HepG2 (cell line): ENCODE results near the gene DENND4A. TPM values are rescaled to one million over a fixed set of nuclear protein-coding genes. Genes with fewer than 3 reads are reported as not detected.
"Not testable (repeated sequence)": the region's sequence is repeated elsewhere in the genome, so short reads cannot be mapped to it uniquely, and the experiment has no call there.

Experiments used
- ATAC-seq: fragments of 200-7000 bp; cut with Tn5 transposase; 3 replicates; pipeline ENCODE4 v1.9.1; 2020; ENCODE audit warnings: mild to moderate bottlenecking, moderate library complexity
- BruUV-seq: library from RNA; stranded (reverse); fragments of 400-500 nt; replicated peaks from 2 replicates; lab custom pipeline; 2021; lab: Mats Ljungman, UMichigan
- CTCF ChIA-PET: fragments of 300-600 bp; formaldehyde crosslinking; extraction: SDS; loops from one replicate; lab custom pipeline; 2021; ENCODE audit warnings: low total read pairs, inconsistent platforms, low intra/inter-chr PET ratio; lab: Yijun Ruan, JAX
- POLR2A ChIA-PET: fragments of 350-600 bp; sonication (Branson Sonifier 250); formaldehyde crosslinking; loops from one replicate; lab custom pipeline; 2020; ENCODE audit warnings: antibody characterized with exemption, inconsistent platforms; lab: Yijun Ruan, JAX
- DNase-seq: peaks from one replicate; pipeline ENCODE4 v3.0.0-alpha.2; 2015; ENCODE audit warnings: low spot score
- FAIRE-seq: peaks from 3 replicates; lab custom pipeline; 2011; peaks lifted over from hg19 to GRCh38; lab: Jason Lieb, UNC
- H2AFZ ChIP-seq: one replicate; pipeline ENCODE4 v1.6.1; 2011; ENCODE audit warnings: low read length, inconsistent platforms
- H3K27ac ChIP-seq: fragments of 300-600 bp; 3 replicates; pipeline ENCODE4 v1.8.0; 2011; ENCODE audit warnings: mixed run types, mild to moderate bottlenecking, mixed read lengths, low read length, inconsistent platforms; ENCODE audit not compliant: insufficient read depth; ENCODE audit errors: extremely low read length
- H3K27me3 ChIP-seq, 2 experiments: fragments of 200-600 bp in 1 of 2; 2 replicates in 1 of 2; 3 replicates in 1 of 2; pipeline versions ENCODE4 v1.6.0 to v1.8.0; 2011; ENCODE audit warnings: low read length in 2 of 2, mild to moderate bottlenecking in 2 of 2, moderate library complexity in 2 of 2, inconsistent platforms in 1 of 2; ENCODE audit not compliant: insufficient read depth in 2 of 2, control insufficient read depth in 1 of 2
- H3K36me3 ChIP-seq, 2 experiments: fragments of 200-600 bp in 1 of 2; replicated peaks in 1 of 2; 2 replicates in 1 of 2; 3 replicates in 1 of 2; pipeline versions ENCODE4 v1.5.1 to v1.8.0; 2011; ENCODE audit warnings: low read length in 2 of 2, inconsistent platforms in 1 of 2; ENCODE audit not compliant: insufficient read depth in 2 of 2, control insufficient read depth in 1 of 2
- H3K4me1 ChIP-seq: 2 replicates; pipeline ENCODE4 v1.5.1; 2012; ENCODE audit warnings: low read length, inconsistent platforms; ENCODE audit not compliant: insufficient read depth
- H3K4me2 ChIP-seq: 2 replicates; pipeline ENCODE4 v1.6.0; 2011; ENCODE audit warnings: low read depth, low read length, inconsistent platforms
- H3K4me3 ChIP-seq, 3 experiments: fragments of 200-600 bp in 1 of 3; sonication (generic), shearing (Covaris generic) in 1 of 3; replicated peaks in 1 of 3; 2 replicates each; pipeline ENCODE4 v1.5.1; 2011 to 2016; ENCODE audit warnings: low read length in 3 of 3, inconsistent platforms in 2 of 3, low read depth in 2 of 3, mild to moderate bottlenecking in 2 of 3, control low read depth in 1 of 3, mixed read lengths in 1 of 3; ENCODE audit not compliant: insufficient read depth in 1 of 3
- H3K79me2 ChIP-seq: one replicate; pipeline ENCODE4 v1.6.1; 2011; ENCODE audit warnings: low read length, inconsistent platforms; ENCODE audit not compliant: insufficient read depth
- H3K9ac ChIP-seq: 2 replicates; pipeline ENCODE4 v1.6.0; 2011; ENCODE audit warnings: mild to moderate bottlenecking, low read depth, low read length, inconsistent platforms; ENCODE audit not compliant: insufficient read depth
- H3K9me3 ChIP-seq: 2 replicates; pipeline ENCODE4 v1.5.1; 2012; ENCODE audit warnings: mild to moderate bottlenecking, low read length
- H4K20me1 ChIP-seq: 2 replicates; pipeline ENCODE4 v1.6.0; 2011; ENCODE audit warnings: inconsistent platforms, mild to moderate bottlenecking, low read length, moderate library complexity; ENCODE audit not compliant: insufficient read depth
- FOXM1 ChIP-seq: sonication (generic); formaldehyde crosslinking; IDR thresholded peaks from 2 replicates; pipeline ENCODE4 v1.5.0; 2020; ENCODE audit warnings: missing genetic modification reagents
- GTF3A ChIP-seq: sonication (generic); formaldehyde crosslinking; conservative IDR thresholded peaks from 2 replicates; pipeline ENCODE4 v1.4.0; 2020; ENCODE audit warnings: mild to moderate bottlenecking, missing genetic modification reagents
- RBM39 ChIP-seq: fragments of 200-400 bp; formaldehyde crosslinking; IDR thresholded peaks from one replicate; pipeline ENCODE4 v1.6.1; 2018; ENCODE audit warnings: antibody characterized with exemption, mild to moderate bottlenecking, low read depth, low read length; ENCODE audit not compliant: poor library complexity, severe bottlenecking
- TBX2 ChIP-seq: sonication (generic); formaldehyde crosslinking; IDR thresholded peaks from 2 replicates; pipeline ENCODE4 v1.5.0; 2020; ENCODE audit warnings: missing genetic modification reagents, mild to moderate bottlenecking, borderline replicate concordance
- ZNF607 ChIP-seq: sonication (generic); formaldehyde crosslinking; IDR thresholded peaks from 2 replicates; pipeline ENCODE4 v1.5.1; 2020; ENCODE audit warnings: missing genetic modification reagents, mild to moderate bottlenecking, borderline replicate concordance
- WGBS: methylation state at CpG from one replicate; pipeline ENCODE4 v1.1.6; 2017; ENCODE audit warnings: low lambda C conversion rate; 5-methylcytosine and 5-hydroxymethylcytosine counted together
- in situ Hi-C: cut with HindIII; loops from 2 replicates; pipeline ENCODE4 v1.10.0; 2017; ENCODE audit warnings: low pct_unique_long_range_greater_than_20kb; ENCODE audit not compliant: extremely low pct_ligation_motif_present
- intact Hi-C: fragments of 100-400 bp; cut with micrococcal nuclease; formaldehyde crosslinking; loops from one replicate; pipeline ENCODE4 v1.10.0; 2022; ENCODE audit not compliant: unreplicated experiment
- polyA plus RNA-seq, 8 experiments: library from polyadenylated mRNA; depleted of rRNA in 3 of 8; stranded (reverse) in 7 of 8; unstranded in 1 of 8; fragments of >200 nt; fragmentation: Illumina TruSeq in 4 of 8; extraction: Trizol in 4 of 8; gene quantifications; 2 replicates each; pipeline versions ENCODE4 v1.2.1 to v1.2.3, GENCODE V29; 2011 to 2016; ENCODE audit warnings: low read depth in 4 of 8, missing spikeins in 1 of 8, mixed read lengths in 1 of 8; ENCODE audit not compliant: insufficient read depth in 1 of 8
- total RNA-seq, 5 experiments: library from RNA; depleted of rRNA; stranded (reverse); fragments of >200 nt; fragmentation: Illumina TruSeq; extraction: Trizol; gene quantifications; 2 replicates each; pipeline ENCODE4 v1.2.3, GENCODE V29; 2016; ENCODE audit warnings: low read depth in 1 of 5
- TF ChIP-seq, protein P1 (sequence below): sonication (generic); formaldehyde crosslinking; IDR thresholded peaks from 2 replicates; pipeline ENCODE4 v1.8.0; 2022; ENCODE audit warnings: mild to moderate bottlenecking, missing genetic modification reagents, moderate library complexity

DENND4A gene
- total and polyA plus RNA-seq, 2 of the 13 experiments (the other 11 are each of a cell fraction or from before 2014, with no cell fraction given) = 13.2 to 18.6 TPM

DNA sequence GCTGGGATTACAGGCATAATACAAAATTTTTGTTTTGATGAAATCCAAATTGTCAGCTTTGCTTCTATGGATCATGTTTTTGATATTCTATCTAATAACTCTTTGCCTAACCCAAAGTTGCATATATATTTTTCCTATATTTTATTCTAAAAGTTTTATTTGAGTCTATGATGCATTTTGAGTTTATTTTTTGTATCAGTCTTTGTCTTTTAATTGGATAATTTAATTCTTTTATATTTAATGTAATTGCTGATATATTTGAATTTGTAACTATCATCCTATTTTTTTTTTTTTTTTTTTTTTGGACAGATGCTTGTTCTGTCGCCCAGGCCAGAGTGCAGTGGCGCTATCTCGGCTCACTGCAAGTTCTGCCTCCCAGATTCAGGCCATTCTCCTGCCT is 19.7 kb upstream of the DENND4A start (continued):
- TF ChIP-seq RBM39 (no peak), ZNF607 (CRISPR knock-in tag) (no peak), FOXM1 (CRISPR knock-in tag) (no peak), GTF3A (no peak), TBX2 (CRISPR knock-in tag) (no peak)
- TF ChIP-seq, protein P1, sequence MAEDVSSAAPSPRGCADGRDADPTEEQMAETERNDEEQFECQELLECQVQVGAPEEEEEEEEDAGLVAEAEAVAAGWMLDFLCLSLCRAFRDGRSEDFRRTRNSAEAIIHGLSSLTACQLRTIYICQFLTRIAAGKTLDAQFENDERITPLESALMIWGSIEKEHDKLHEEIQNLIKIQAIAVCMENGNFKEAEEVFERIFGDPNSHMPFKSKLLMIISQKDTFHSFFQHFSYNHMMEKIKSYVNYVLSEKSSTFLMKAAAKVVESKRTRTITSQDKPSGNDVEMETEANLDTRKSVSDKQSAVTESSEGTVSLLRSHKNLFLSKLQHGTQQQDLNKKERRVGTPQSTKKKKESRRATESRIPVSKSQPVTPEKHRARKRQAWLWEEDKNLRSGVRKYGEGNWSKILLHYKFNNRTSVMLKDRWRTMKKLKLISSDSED (CRISPR knock-in tag) = no peak
- TF ChIP-seq, all 625 proteins: peak for 0

DNA sequence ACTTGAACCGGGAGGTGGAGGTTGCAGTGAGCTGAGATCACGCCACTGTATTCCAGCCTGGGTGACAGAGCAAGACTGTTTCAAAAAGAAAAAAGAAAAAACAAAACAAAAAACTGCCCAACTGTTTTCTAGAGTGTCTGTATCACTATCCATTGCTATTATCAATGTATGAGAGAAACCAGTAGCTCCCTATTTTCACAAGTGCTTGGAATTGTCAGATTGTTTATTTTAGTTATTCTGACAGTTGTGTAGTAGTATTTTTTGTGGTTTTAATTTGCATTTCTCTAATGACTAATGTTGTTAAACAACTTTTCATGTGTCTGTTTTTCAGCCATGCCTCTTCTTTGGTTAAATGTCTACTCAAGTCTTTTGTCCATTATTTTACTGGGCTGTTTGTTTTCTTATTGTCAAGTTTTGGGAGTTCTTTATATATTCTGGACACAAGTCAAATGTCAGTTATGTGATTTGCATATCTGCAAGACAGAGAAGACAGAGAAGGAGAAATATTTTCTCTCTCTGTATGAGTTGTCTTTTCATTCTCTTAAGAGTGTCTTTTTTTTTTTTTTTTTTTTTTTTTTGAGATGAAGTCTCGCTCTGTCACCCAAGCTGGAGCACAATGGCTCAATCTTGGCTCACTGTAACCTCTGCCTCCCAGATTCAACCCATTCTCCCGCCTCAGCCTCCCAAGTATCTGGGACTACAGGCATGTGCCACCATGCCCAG is 19.1 kb upstream of the DENND4A start:
- H3K4me2 ChIP-seq, DNase-seq, FAIRE-seq, H3K4me3 ChIP-seq, CTCF ChIA-PET, intact Hi-C loops, H4K20me1 ChIP-seq, H3K27ac ChIP-seq, H3K9me3 ChIP-seq, in situ Hi-C loops, H3K79me2 ChIP-seq, H3K9ac ChIP-seq, BruUV-seq, H3K27me3 ChIP-seq, H2AFZ ChIP-seq, ATAC-seq, H3K36me3 ChIP-seq: not testable (repeated sequence)
- H3K4me1 ChIP-seq = peaks cover 11% of the 10 kb centered on the region
- POLR2A ChIA-PET = interaction anchor here (0.9 kb wide), 1 partner anchor 20 kb away, joined by 3 read pairs; no protein-coding TSS in a partner anchor
- WGBS = 90% methylated on average over 4 of the region's 4 CpGs
